ENCODE data around the gene KLF16.
A peak's percentile ranks its signal among the peaks of the same experiment; 100 is the strongest.

Gene KLF16

GRCh38 chr19:1907563-1908363 lies 44.4 kb upstream of the KLF16 start:
- DNase-seq (ENCODE audit: low read depth): no peak
- TF ChIP-seq, protein P1, sequence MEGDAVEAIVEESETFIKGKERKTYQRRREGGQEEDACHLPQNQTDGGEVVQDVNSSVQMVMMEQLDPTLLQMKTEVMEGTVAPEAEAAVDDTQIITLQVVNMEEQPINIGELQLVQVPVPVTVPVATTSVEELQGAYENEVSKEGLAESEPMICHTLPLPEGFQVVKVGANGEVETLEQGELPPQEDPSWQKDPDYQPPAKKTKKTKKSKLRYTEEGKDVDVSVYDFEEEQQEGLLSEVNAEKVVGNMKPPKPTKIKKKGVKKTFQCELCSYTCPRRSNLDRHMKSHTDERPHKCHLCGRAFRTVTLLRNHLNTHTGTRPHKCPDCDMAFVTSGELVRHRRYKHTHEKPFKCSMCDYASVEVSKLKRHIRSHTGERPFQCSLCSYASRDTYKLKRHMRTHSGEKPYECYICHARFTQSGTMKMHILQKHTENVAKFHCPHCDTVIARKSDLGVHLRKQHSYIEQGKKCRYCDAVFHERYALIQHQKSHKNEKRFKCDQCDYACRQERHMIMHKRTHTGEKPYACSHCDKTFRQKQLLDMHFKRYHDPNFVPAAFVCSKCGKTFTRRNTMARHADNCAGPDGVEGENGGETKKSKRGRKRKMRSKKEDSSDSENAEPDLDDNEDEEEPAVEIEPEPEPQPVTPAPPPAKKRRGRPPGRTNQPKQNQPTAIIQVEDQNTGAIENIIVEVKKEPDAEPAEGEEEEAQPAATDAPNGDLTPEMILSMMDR (IDR thresholded peaks at IDR 0.05; ENCODE audit: low read length, missing control alignments): no peak
- H3K4me3 ChIP-seq (replicated peaks; ENCODE audit: low read depth, low read length): no peak overlapping the region

DNA sequence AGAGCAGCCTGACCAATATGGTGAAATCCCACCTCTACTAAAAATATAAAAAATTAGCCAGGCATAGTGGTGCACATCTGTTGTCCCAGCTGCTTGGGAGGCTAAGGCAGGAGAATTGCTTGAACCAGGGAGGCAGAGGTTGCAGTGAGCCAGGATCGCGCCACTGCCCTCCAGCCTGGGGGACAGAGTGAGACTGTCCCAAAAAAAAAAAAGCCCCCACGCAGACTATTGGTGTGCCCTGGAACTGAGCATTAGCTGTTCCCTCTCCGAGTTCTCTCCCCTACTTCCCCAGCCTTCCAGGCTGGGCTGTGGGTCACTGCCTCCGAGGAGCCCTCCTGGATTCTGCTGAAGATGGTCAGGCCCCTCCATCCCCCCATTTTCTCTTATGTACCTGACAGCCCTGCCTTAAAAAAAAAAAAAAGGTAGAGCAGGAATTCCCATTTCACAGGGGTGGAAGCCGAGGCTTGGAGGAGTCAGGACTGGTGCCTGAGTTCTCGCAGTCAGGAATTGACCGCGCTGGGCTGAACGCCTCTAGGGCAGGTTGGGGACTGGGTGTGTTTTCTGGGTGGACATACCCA lies 43.7 kb upstream of the KLF16 start:
- TF ChIP-seq, protein P1 (IDR thresholded peaks at IDR 0.05; ENCODE audit: low read length, missing control alignments): no peak
- no peak for DNase-seq (ENCODE audit: low read depth)
- no peak overlapping the region for H3K4me3 ChIP-seq (replicated peaks; ENCODE audit: low read depth, low read length)

DNA sequence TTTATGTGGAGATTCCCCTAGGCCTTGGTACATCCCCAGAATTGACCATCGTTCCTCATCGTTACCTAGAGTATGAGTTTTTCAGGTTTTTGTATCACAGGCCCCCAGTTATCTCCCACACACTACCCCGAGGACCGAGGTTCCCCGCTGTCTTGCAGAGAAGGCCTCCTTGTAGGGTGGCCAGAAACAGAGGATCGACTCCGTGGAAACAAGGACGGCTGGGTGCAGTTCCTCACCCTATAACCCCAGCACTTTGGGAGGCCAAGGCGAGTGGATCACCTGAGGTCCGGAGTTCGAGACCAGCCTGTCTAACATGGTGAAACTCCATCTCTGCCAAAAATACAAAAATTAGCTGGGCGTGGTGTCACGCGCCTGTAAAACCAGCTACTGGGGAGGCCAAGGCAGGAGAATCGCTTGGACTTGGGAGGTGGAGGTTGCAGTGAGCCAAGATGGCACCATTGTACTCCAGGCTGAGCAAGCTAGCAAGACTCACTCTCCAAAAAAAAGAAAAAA lies 42.5 kb upstream of the KLF16 start:
- no peak for DNase-seq (ENCODE audit: low read depth)
- peak overlapping the region; percentile 70 for H3K4me3 ChIP-seq (replicated peaks; ENCODE audit: low read depth, low read length)
- TF ChIP-seq, protein P1 (IDR thresholded peaks at IDR 0.05; ENCODE audit: low read length, missing control alignments): no peak

DNA sequence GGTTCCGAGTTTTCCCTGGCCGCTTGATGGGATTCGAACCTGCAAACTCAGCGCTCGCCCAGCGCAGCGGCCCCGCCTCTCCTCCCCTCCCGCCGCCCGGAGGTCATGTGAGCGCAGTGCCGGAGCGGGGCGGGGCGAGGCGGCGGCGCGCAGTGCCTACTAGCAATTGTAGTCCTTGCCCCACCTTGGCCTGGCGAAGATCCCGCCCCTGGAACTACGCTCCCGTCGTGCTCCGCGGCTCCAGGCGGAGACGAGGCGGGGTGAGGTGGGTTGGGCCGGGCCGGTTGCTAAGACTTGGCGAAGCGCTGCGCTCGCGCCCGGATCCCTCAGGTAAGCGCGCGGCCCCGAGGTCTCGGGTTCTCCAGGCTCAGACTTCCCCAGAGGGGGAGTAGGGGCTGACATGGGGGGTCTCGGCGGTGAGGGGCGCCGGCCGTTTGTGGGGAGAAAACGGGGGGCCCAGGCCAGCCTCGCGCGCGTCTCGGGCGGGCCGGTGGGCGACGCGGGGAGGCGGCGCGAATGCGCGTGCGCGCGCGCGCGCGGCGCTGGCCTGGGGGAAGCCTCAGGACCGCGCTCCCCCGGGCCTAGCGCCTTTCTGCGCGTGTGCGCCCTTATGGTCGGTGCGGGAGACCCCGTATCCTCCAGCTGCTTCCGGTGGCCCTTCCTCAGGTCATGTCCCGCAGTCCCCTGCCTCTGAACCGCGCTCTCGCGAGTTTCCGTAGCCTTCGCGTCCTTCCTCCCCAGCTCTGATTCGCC lies 41.9 kb upstream of the KLF16 start, which contains the start of the genes ADAT3 and SCAMP4:
TSS of gene ADAT3 (plus strand) at position 290 of the 753 bp plus-strand sequence. CDS start 6,649 bp downstream, outside the sequence.
TSS of gene SCAMP4 (plus strand) at position 290 of the 753 bp plus-strand sequence. CDS start 9,621 bp downstream, outside the sequence.
- peak; percentile 99 for DNase-seq (ENCODE audit: low read depth)
- TF ChIP-seq, protein P1 (IDR thresholded peaks at IDR 0.05; ENCODE audit: low read length, missing control alignments): no peak
- H3K4me3 ChIP-seq (replicated peaks; ENCODE audit: low read depth, low read length): peak within 1 kb of the TSS; percentile 70

DNA sequence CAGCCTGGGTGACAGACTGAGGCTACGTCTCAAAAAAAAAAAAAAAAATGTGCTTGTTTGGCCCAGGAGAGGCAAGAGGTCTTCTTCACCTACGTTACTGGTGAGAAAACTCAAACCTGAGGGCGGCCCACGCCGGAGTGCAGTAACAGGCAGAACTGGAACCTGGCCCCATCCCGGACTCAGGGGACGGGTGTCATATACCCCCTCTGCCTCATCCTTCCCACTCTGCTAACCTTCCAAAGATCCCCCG lies 41.4 kb upstream of the KLF16 start:
- TF ChIP-seq, protein P1 (IDR thresholded peaks at IDR 0.05; ENCODE audit: low read length, missing control alignments): no peak
- peak overlapping the region; percentile 28 for H3K4me3 ChIP-seq (replicated peaks; ENCODE audit: low read depth, low read length)
- DNase-seq (ENCODE audit: low read depth): no peak

- no peak for DNase-seq (ENCODE audit: low read depth)
- no peak overlapping the region for H3K4me3 ChIP-seq (replicated peaks; ENCODE audit: low read depth, low read length)
- TF ChIP-seq, protein P1 (IDR thresholded peaks at IDR 0.05; ENCODE audit: low read length, missing control alignments): no peak
These were observed 39.5 kb upstream of the KLF16 start for GRCh38 chr19:1902923-1903322.

Measured in fibroblast of pulmonary artery (primary cell).